PC-3 (cell line): ENCODE data around the gene ABCG1.

Experiments used
- EZH2 ChIP-seq: fragments of 300-600 bp; sonication (generic); IDR thresholded peaks from one replicate; pipeline ENCODE4 v1.6.1; 2017; ENCODE audit warnings: antibody characterized with exemption, mild to moderate bottlenecking, low read length; ENCODE audit not compliant: unreplicated experiment
- TF ChIP-seq, protein P1 (sequence below): fragments of 300-600 bp; sonication (generic); conservative IDR thresholded peaks from 2 replicates; pipeline ENCODE4 v1.5.1; 2017; ENCODE audit warnings: antibody characterized with exemption, low read depth, mild to moderate bottlenecking, low read length

DNA sequence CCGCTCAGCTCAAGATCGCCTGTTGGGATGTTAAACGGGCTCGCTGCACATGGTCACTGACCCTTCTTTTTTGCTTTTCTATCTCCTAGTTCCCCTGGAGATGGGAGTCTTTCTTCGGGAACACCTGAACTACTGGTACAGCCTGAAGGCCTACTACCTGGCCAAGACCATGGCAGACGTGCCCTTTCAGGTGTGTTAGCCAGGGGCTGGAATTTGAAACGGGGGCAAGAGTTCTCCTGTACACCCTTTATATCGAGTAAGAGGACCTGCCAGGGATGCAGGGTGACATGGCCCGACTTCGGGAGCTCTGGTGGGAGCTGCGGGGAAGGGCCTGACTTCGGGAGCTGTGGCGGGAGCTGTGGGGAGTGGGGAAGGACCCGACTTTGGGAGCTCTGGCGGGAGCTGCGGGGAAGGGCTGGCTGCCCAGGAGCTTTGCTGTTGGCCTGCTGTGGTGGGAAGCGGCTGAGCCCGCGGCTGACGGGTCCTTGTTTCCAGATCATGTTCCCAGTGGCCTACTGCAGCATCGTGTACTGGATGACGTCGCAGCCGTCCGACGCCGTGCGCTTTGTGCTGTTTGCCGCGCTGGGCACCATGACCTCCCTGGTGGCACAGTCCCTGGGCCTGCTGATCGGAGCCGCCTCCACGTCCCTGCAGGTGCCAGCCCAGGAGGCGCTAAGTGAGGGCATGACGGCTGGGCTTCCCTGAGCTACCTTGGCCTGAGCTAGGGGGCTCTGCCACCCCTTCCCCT lies 72.2 kb downstream of the ABCG1 start:
- no peak for TF ChIP-seq EZH2
- TF ChIP-seq, protein P1, sequence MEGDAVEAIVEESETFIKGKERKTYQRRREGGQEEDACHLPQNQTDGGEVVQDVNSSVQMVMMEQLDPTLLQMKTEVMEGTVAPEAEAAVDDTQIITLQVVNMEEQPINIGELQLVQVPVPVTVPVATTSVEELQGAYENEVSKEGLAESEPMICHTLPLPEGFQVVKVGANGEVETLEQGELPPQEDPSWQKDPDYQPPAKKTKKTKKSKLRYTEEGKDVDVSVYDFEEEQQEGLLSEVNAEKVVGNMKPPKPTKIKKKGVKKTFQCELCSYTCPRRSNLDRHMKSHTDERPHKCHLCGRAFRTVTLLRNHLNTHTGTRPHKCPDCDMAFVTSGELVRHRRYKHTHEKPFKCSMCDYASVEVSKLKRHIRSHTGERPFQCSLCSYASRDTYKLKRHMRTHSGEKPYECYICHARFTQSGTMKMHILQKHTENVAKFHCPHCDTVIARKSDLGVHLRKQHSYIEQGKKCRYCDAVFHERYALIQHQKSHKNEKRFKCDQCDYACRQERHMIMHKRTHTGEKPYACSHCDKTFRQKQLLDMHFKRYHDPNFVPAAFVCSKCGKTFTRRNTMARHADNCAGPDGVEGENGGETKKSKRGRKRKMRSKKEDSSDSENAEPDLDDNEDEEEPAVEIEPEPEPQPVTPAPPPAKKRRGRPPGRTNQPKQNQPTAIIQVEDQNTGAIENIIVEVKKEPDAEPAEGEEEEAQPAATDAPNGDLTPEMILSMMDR, result no peak
